Germinal center (tissue), 1 donor: ENCODE results near the gene SLC22A15.

ENCODE experiments used
- DNase-seq: peaks from one replicate; pipeline ENCODE4 v3.0.0; 2012; ENCODE audit warnings: mixed read lengths, low spot score

Gene SLC22A15

DNA sequence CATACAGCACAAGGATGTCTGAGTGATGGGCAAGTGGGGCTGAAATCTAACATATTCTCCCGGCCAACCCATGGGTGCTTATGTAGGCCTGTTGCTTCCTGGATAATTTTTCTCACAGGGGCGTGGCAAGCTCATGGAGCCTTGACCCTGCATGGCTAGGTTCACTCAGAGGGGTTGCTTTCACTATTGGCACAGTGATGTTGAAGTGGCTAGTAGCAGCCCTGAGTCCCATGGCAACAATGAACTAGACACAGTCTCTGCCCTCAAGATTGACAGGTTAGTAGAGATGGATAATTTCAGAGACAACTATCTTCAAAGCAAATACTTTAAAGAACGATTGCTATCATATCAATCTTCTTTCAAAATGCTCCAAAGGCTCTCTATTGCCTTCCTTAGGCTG, 128.4 kb downstream of the SLC22A15 start:
- no peak for DNase-seq

DNA sequence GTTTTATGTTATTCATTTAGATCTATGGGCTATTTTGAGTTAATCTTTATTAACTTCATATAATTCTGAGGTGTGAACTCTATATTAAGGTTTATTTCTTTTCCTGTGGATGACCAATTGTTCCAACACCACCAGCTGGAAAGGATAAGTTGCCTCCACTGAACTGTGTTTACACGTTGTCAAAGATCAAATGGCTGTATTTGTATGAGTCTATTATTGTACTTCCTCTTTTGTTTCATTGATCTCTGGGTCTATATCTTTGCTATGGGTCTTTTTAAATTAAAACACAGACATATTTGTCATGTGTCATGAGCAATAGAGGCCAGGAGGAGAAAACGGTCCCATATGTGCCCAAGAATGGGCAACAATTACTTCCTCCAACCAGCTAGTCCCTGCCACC, 129.7 kb downstream of the SLC22A15 start:
- DNase-seq: no peak

GRCh38 chr1:116106646-116107045, 130.3 kb downstream of the SLC22A15 start:
- DNase-seq: no peak

- no peak for DNase-seq
These were observed 131.1 kb downstream of the SLC22A15 start for GRCh38 chr1:116107371-116107770.

DNA sequence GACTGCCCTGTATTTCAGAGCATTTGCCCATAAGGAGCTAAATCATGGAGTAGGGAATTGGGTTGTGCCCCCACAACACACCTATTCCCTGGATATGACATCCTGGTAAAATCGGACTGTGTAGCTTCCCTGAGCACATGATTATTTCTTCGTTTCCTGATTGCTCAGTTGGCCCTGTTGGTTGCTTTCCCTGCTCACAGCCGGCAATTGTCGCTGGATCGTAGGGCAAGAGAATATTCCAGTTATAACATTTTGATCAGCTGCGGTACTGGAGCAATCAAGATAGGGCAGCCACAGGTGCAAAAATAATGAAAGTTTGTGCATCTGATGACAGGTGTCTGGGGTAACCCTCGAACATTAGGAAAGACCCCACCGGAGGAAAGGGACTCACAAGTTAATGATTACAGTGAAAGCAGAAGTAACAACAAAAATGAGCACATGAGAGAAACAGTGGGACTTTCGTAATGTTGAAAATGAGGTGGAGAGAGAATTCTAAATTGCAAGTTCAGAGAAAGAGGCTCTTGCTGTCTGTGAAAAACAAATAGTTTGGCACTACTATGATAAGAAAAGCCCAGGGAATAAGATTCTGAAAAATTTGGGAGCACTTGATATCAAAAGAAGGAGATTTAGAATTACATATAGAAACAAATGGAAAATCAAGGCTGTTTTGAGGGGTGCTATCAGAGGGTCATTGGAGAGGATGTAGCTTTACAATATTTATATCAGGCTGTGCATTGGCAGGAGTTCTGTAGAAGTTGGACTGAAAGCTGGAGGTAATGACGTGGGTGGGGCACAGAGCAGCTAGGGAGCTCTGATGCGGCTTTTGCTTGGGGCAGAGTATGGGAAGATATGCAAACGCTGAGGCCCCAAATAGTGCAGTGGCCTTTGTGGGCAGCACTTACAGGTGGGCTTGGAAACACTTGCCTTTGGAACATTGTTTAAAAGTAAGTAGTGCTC, 134.5 kb downstream of the SLC22A15 start, which contains the start of gene MAB21L3:
TSS of gene MAB21L3 (plus strand) at position 833 of the 957 bp plus-strand sequence. CDS start 1,217 bp downstream, outside the sequence.
- DNase-seq: no peak

DNA sequence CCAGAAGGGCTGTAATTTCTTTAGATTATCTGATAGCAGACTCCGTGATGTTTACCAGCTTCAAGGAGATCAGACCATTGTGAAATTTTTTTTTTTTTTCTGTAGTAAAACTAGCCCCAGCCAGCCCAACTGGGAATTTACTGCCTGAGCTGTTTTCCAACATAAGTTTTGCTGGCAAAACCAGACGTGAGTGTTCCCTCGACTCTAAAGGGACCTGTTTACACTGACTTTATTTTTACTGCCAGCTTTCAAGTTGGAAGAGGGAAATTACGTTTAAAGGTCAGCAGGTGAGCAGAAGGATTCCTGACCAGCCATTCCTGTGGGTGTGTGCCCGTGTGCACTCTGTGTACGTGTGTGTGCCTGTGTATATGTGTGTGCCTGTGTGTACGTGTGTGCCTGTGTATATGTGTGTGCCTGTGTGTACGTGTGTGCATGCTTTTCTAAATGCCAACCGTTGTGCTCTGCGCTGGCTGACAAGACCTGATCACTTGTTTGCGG, 135.3 kb downstream of the SLC22A15 start:
- no peak for DNase-seq

GRCh38 chr1:116112388-116113140, 136.3 kb downstream of the SLC22A15 start:
- DNase-seq: no peak

DNA sequence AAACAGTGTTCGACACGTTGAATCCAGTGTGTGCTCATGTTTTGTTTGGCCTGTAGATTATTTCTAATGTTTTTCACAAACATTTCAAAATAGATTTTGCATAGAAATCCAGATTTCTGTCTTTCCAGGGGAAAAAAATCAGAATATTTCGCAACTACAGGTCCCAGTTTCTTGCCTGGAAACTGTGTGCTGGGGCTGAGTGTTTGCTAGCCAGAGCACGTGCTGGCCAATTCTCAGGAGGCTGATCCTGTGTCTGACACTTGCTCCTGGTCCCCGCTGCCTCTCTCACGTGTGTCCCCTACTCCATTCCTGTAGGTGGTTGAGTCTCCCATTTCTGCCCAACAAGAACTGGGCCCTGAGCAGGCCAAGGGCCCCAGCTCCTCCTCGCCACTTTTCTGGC, 137.3 kb downstream of the SLC22A15 start:
- no peak for DNase-seq

DNA sequence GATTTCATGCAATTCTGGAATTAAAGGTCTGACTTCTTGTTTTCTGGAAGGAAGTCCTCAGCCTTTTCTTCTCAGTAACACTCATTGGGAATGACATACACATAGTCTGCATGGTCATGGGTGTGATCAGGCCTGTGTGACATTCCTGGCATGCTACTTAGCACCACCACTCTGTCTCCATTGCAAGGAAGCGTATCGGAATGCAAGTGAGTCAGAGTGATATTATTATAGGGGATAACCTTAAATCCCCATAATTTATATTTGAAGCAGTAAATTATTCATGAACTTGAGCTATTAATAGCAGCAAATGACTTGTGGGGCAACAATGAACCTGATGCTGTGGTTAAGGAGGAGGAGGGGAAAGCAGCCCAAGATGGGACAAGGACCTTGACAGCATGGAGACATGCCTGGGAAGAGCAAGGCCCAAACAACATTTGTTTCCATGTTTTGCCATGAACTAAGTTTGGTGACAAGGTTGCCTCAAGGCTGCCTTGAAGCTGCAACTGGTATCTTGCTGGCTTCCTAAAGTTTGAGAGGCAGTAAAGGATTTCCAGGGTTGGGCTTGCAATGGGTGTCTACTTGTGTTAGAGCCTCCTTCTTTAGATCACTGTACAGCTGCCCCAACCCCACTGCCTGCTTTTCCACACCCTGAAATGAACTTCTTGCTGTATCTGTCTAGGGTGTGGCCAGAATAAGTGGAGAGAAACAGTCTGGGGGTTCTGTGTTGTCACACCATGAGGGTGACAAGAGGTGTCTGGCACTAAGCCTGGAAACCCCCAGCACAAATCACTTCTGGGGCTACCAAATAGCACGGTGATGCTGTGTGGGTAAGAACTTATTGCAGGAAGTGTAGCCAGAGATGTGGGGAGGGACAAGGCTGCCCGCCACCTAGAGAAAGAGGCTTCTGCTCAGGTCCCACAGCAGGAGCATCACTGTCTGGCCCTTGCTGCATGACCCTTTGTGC, 139.4 kb downstream of the SLC22A15 start:
- DNase-seq: no peak

- DNase-seq: no peak
These were observed 142.2 kb downstream of the SLC22A15 start for GRCh38 chr1:116118471-116118870.
